NT2/D1 (cell line): ENCODE data around the gene ENOX1.

ENCODE experiments used
- YY1 ChIP-seq: IDR thresholded peaks from 2 replicates; pipeline ENCODE4 v1.6.1; 2011; ENCODE audit not compliant: insufficient read length, insufficient read depth
- ZNF274 ChIP-seq: IDR thresholded peaks from 2 replicates; pipeline ENCODE4 v1.6.1; 2011; ENCODE audit warnings: mild to moderate bottlenecking, low read depth, low read length

DNA sequence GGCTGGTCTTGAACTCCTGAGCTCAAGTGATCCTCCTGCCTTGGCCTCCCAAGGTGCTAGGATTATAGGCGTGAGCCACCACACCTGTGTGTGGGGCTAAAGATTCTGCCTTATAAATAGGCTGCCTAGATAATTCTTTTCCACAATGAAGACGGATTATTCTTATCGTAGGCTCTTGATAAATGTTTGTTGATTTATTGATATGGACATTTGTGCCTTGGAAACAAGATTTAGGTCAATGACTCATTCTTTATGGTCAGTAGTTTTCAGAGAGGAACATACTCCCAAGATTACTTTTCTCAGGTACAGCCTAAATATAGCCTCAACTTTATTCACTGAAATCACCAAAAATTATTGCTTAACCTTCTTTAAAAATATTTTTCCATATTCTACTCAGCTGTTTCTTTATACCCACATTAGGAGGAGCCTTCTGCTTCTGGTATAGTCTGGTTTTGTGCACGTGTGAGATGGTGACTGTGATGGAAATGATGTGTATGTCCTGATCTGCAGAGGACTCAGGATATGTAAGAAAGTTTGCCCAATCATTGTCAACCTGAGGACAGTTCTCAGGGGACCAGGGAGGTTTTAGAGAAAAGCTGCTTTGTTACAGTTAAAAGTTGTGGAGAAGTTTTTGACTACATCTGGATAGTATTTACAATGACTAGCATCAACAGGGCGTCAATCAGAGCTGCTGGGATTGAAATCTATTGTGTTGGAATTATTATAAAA lies 554.5 kb downstream of the ENOX1 start:
- TF ChIP-seq ZNF274 (no peak), YY1 (no peak)
